ENCODE results near the gene GLMP.

DNA sequence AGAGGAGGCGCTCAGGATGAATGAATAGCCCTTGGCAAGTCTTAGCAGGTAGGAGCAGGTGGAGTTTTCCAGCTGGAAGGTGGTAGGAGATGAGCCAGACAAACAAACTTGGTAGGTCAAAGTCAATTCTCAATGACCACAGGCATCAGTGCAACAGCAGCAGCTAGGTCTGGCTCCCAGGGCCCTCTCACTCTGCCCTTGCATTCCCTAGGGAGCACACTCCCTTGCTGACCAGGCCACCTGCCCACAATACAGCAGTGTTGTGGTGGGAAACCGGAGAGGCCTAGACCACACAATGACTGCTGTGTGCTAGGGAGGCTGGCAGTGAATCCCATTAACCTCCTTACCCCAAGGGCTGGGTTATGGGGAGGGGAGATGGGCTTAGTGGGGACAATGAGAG, 34.6 kb downstream of the GLMP start:
- TF ChIP-seq POLR2A (IDR thresholded peaks at IDR 0.05; ENCODE audit: low read length) (no peak), GATA1 (IDR thresholded peaks at IDR 0.05; ENCODE audit: low read depth, low read length) (no peak)
